ENCODE results near the gene FAM209B. TPM values are rescaled to one million over a fixed set of nuclear protein-coding genes. Genes with fewer than 3 reads are reported as not detected.

FAM209B gene
- total and polyA plus RNA-seq, 7 experiments from 2014 or later, result 0.59 to 3.9 (median 2.8) TPM; not detected in 1

- Histone ChIP-seq H3K4me1 (ENCODE audit: control insufficient read depth in 2 of 2, insufficient read depth in 2 of 2, low read length in 2 of 2) (no peaks in the 10 kb centered on the region), H3K27me3 (ENCODE audit: control insufficient read depth in 2 of 2, insufficient read depth in 2 of 2, low read length in 2 of 2) (no peaks in the 10 kb centered on the region), H3K27ac (ENCODE audit: low read depth, low read length) (no peak overlapping the region), H3K36me3 (ENCODE audit: control insufficient read depth in 2 of 3, insufficient read depth in 3 of 3, low read length in 3 of 3) (no peaks in the 10 kb centered on the region), H3K4me3 (ENCODE audit: low read length) (no peak overlapping the region), H3K9me3 (ENCODE audit: control insufficient read depth in 2 of 3, low read length in 3 of 3) (no peaks in the 10 kb centered on the region)
- no peak for ATAC-seq
- ChIA-PET POLR2A (no interaction called here), CTCF (no interaction called here)
- intact Hi-C loops (cut with micrococcal nuclease), result no loop called here
- Mint-ChIP-seq H3K9me3 (no peaks in the 10 kb centered on the region), H3K4me1 (peaks cover 0 to 2% (median 0%) of the 10 kb centered on the region in 7 donors), H3K4me3 (no peak overlapping the region), H3K27ac (no peak overlapping the region), H3K27me3 (peaks cover 0 to 22% (median 12%) of the 10 kb centered on the region in 5 donors), H3K36me3 (no peaks in the 10 kb centered on the region)
- no peak for DNase-seq
These were observed 46.3 kb downstream of the FAM209B start for GRCh38 chr20:56579301-56579710.

DNA sequence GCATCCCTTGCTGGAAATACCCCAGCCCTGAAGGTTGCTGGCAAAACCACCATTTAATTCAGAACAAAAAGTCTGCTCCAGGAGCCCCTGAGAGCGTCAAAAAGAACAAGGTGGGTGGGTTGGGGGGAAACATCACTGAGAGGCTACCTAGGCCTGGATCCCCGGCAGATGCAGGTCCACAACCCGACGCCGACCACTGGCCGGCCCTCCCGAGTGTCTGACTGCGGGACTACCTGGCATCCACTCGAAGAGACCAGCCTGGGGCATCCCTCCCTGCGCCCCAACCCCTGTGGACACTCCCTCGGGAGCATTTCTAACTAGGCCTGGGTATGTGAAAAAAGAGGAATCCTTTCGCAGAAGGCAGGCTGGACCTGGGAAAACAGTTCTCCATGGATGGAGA is 47.2 kb downstream of the FAM209B start:
- ChIA-PET POLR2A (no interaction called here), CTCF (no interaction called here)
- H3K36me3 Mint-ChIP-seq, result no peaks in the 10 kb centered on the region
- no peak overlapping the region for H3K4me3 Mint-ChIP-seq
- no peaks in the 10 kb centered on the region for H3K9me3 ChIP-seq (ENCODE audit: control insufficient read depth in 2 of 3, low read length in 3 of 3)
- intact Hi-C loops (cut with micrococcal nuclease), result no loop called here
- H3K36me3 ChIP-seq (ENCODE audit: control insufficient read depth in 2 of 3, insufficient read depth in 3 of 3, low read length in 3 of 3), result no peaks in the 10 kb centered on the region
- no peak overlapping the region for H3K4me3 ChIP-seq (ENCODE audit: low read length)
- no peaks in the 10 kb centered on the region for H3K4me1 ChIP-seq (ENCODE audit: control insufficient read depth in 2 of 2, insufficient read depth in 2 of 2, low read length in 2 of 2)
- no peak overlapping the region for H3K27ac ChIP-seq (ENCODE audit: low read depth, low read length)
- peaks cover 0 to 2% (median 0%) of the 10 kb centered on the region in 7 donors for H3K4me1 Mint-ChIP-seq
- H3K27me3 ChIP-seq (ENCODE audit: control insufficient read depth in 2 of 2, insufficient read depth in 2 of 2, low read length in 2 of 2), result no peaks in the 10 kb centered on the region
- DNase-seq (no peak), ATAC-seq (no peak)
- H3K27me3 Mint-ChIP-seq, result peaks cover 0 to 17% (median 9%) of the 10 kb centered on the region in 5 donors
- no peak overlapping the region for H3K27ac Mint-ChIP-seq
- no peaks in the 10 kb centered on the region for H3K9me3 Mint-ChIP-seq

DNA sequence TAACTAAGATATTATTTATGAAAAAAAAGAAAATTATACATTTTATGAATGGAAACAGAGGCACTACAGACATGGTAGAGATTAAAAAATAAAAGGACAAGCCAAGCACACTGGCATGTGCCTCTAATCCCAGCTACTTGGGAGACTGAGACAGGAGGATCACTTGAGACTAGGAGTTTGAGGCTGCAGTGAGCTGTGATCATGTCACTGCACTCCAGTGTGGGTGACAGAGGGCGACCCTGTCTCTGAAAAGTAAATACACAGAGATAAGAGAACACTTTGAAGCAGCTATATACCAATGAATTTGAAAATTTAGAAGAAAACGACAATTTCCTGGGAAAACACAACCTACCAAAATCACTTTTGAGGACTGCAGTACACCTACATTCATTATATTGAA is 48.7 kb downstream of the FAM209B start:
- Mint-ChIP-seq H3K36me3 (no peaks in the 10 kb centered on the region), H3K4me3 (no peak overlapping the region), H3K27ac (no peak overlapping the region), H3K27me3 (peaks cover 0 to 9% (median 4%) of the 10 kb centered on the region in 5 donors), H3K4me1 (peaks cover 0 to 2% (median 0%) of the 10 kb centered on the region in 7 donors), H3K9me3 (no peaks in the 10 kb centered on the region)
- Histone ChIP-seq H3K4me3 (ENCODE audit: low read length) (no peak overlapping the region), H3K36me3 (ENCODE audit: control insufficient read depth in 2 of 3, insufficient read depth in 3 of 3, low read length in 3 of 3) (no peaks in the 10 kb centered on the region), H3K9me3 (ENCODE audit: control insufficient read depth in 2 of 3, low read length in 3 of 3) (no peaks in the 10 kb centered on the region), H3K27me3 (ENCODE audit: control insufficient read depth in 2 of 2, insufficient read depth in 2 of 2, low read length in 2 of 2) (no peaks in the 10 kb centered on the region), H3K27ac (ENCODE audit: low read depth, low read length) (no peak overlapping the region), H3K4me1 (ENCODE audit: control insufficient read depth in 2 of 2, insufficient read depth in 2 of 2, low read length in 2 of 2) (no peaks in the 10 kb centered on the region)
- DNase-seq, result no peak
- intact Hi-C loops (cut with micrococcal nuclease), result no loop called here
- ATAC-seq, result no peak
- POLR2A ChIA-PET, result no interaction called here
- CTCF ChIA-PET, result no interaction called here

GRCh38 chr20:56582542-56582941 is 49.5 kb downstream of the FAM209B start:
- ATAC-seq (no peak), DNase-seq (no peak)
- H3K27me3 Mint-ChIP-seq, result peaks cover 0 to 9% (median 4%) of the 10 kb centered on the region in 5 donors
- no peaks in the 10 kb centered on the region for H3K36me3 Mint-ChIP-seq
- H3K27ac Mint-ChIP-seq, result no peak overlapping the region
- ChIA-PET CTCF (no interaction called here), POLR2A (no interaction called here)
- H3K36me3 ChIP-seq (ENCODE audit: control insufficient read depth in 2 of 3, insufficient read depth in 3 of 3, low read length in 3 of 3), result no peaks in the 10 kb centered on the region
- no peak overlapping the region for H3K27ac ChIP-seq (ENCODE audit: low read depth, low read length)
- no peaks in the 10 kb centered on the region for H3K4me1 ChIP-seq (ENCODE audit: control insufficient read depth in 2 of 2, insufficient read depth in 2 of 2, low read length in 2 of 2)
- H3K9me3 Mint-ChIP-seq, result no peaks in the 10 kb centered on the region
- peaks cover 0 to 2% (median 0%) of the 10 kb centered on the region in 7 donors for H3K4me1 Mint-ChIP-seq
- intact Hi-C loops (cut with micrococcal nuclease), result no loop called here
- no peaks in the 10 kb centered on the region for H3K9me3 ChIP-seq (ENCODE audit: control insufficient read depth in 2 of 3, low read length in 3 of 3)
- no peak overlapping the region for H3K4me3 ChIP-seq (ENCODE audit: low read length)
- H3K4me3 Mint-ChIP-seq, result no peak overlapping the region
- no peaks in the 10 kb centered on the region for H3K27me3 ChIP-seq (ENCODE audit: control insufficient read depth in 2 of 2, insufficient read depth in 2 of 2, low read length in 2 of 2)

GRCh38 chr20:56584916-56585315 is 51.9 kb downstream of the FAM209B start:
- Mint-ChIP-seq H3K9me3 (no peaks in the 10 kb centered on the region), H3K36me3 (no peaks in the 10 kb centered on the region), H3K27ac (no peak overlapping the region), H3K4me1 (peaks cover 0 to 2% (median 0%) of the 10 kb centered on the region in 7 donors), H3K27me3 (peaks cover 3 to 13% (median 9%) of the 10 kb centered on the region in 5 donors), H3K4me3 (no peak overlapping the region)
- no peaks in the 10 kb centered on the region for H3K27me3 ChIP-seq (ENCODE audit: control insufficient read depth in 2 of 2, insufficient read depth in 2 of 2, low read length in 2 of 2)
- no peaks in the 10 kb centered on the region for H3K9me3 ChIP-seq (ENCODE audit: control insufficient read depth in 2 of 3, low read length in 3 of 3)
- no peak for DNase-seq
- ATAC-seq, result no peak
- CTCF ChIA-PET, result no interaction called here
- POLR2A ChIA-PET, result no interaction called here
- no peak overlapping the region for H3K4me3 ChIP-seq (ENCODE audit: low read length)
- H3K4me1 ChIP-seq (ENCODE audit: control insufficient read depth in 2 of 2, insufficient read depth in 2 of 2, low read length in 2 of 2), result no peaks in the 10 kb centered on the region
- intact Hi-C loops (cut with micrococcal nuclease), result no loop called here
- H3K27ac ChIP-seq (ENCODE audit: low read depth, low read length), result no peak overlapping the region
- no peaks in the 10 kb centered on the region for H3K36me3 ChIP-seq (ENCODE audit: control insufficient read depth in 2 of 3, insufficient read depth in 3 of 3, low read length in 3 of 3)

Other genes starting within 250 kb of the FAM209B start
- 10 to 100 TPM in 4 of 5 experiments, 1 to 10 TPM in 1; 8.1 to 31.8 (median 19.4) TPM for gene FAM210B, start 174.3 kb upstream of the FAM209B start, total RNA-seq
- gene FAM210B, start 174.3 kb upstream of the FAM209B start, polyA plus RNA-seq, result 10 to 100 TPM; 40.7 to 43.2 TPM
- 10 to 100 TPM in 1 of 5 experiments, 1 to 10 TPM in 3, under 1 TPM in 1; 0.95 to 44.1 (median 1.2) TPM for gene AURKA, start 141.0 kb upstream of the FAM209B start, total RNA-seq
- under 1 TPM; 0.43 to 0.64 TPM for gene AURKA, start 141.0 kb upstream of the FAM209B start, polyA plus RNA-seq
- gene CSTF1, start 140.6 kb upstream of the FAM209B start, total RNA-seq, result 10 to 100 TPM; 16.4 to 50.7 (median 46.7) TPM
- gene CSTF1, start 140.6 kb upstream of the FAM209B start, polyA plus RNA-seq, result 10 to 100 TPM; 31.5 to 35.9 TPM
- 10 to 100 TPM in 4 of 5 experiments, 1 to 10 TPM in 1; 8.0 to 16.9 (median 14.3) TPM for gene CASS4, start 121.0 kb upstream of the FAM209B start, total RNA-seq
- 10 to 100 TPM in 1 of 2 donors, 1 to 10 TPM in 1; 6.8 to 10.7 TPM for gene CASS4, start 121.0 kb upstream of the FAM209B start, polyA plus RNA-seq
- 100 to 1,000 TPM in 1 of 5 experiments, 10 to 100 TPM in 4; 62.5 to 118 (median 72.0) TPM for gene RTF2, start 64.6 kb upstream of the FAM209B start, total RNA-seq
- 100 to 1,000 TPM; 156 to 157 TPM for gene RTF2, start 64.6 kb upstream of the FAM209B start, polyA plus RNA-seq
- gene FAM209A, start 8.5 kb upstream of the FAM209B start, total RNA-seq, result 1 to 10 TPM; 3.4 to 6.5 (median 3.8) TPM
- gene FAM209A, start 8.5 kb upstream of the FAM209B start, polyA plus RNA-seq, result under 1 TPM; 0.35 to 0.51 TPM
- gene TFAP2C, start 96.1 kb downstream of the FAM209B start, total RNA-seq, result not detected
- gene TFAP2C, start 96.1 kb downstream of the FAM209B start, polyA plus RNA-seq, result not detected